GM12892 (cell line): ENCODE data around the gene CASS4.

Experiments
- POLR2A ChIP-seq: IDR thresholded peaks from 2 replicates; pipeline ENCODE4 v1.6.1; 2011; ENCODE audit warnings: low read depth, low read length, control low read depth
- POLR2AphosphoS5 ChIP-seq: IDR thresholded peaks from 2 replicates; pipeline ENCODE4 v1.6.1; 2011; ENCODE audit warnings: low read depth, low read length, control low read depth
- TAF1 ChIP-seq: IDR thresholded peaks from 2 replicates; pipeline ENCODE4 v1.6.1; 2011; ENCODE audit warnings: low read depth, mild to moderate bottlenecking, control low read depth, low read length, borderline replicate concordance

GRCh38 chr20:56420028-56420427 lies 8.0 kb downstream of the CASS4 start:
- no peak for TF ChIP-seq POLR2A
- TF ChIP-seq POLR2AphosphoS5: no peak
- no peak for TF ChIP-seq TAF1
